Left ventricle myocardium inferior (tissue), 1 donor: ENCODE results near the gene CPLX4. TPM values are rescaled to one million over a fixed set of nuclear protein-coding genes. Genes with fewer than 3 reads are reported as not detected.
A peak's percentile ranks its signal among the peaks of the same experiment; 100 is the strongest.

Source experiments
- DNase-seq: peaks from one replicate; pipeline ENCODE4 v3.0.0-alpha.2; 2020
- H3K27ac ChIP-seq: fragments of 200-600 bp; replicated peaks from 2 replicates; pipeline ENCODE4 v1.8.0; 2021
- H3K27me3 ChIP-seq: fragments of 200-600 bp; 2 replicates; pipeline ENCODE4 v1.8.0; 2021; ENCODE audit warnings: low read depth
- H3K36me3 ChIP-seq: fragments of 200-600 bp; 2 replicates; pipeline ENCODE4 v1.8.0; 2021
- H3K4me1 ChIP-seq: fragments of 200-600 bp; 2 replicates; pipeline ENCODE4 v1.8.0; 2021
- H3K4me3 ChIP-seq: fragments of 200-600 bp; 2 replicates; pipeline ENCODE4 v1.8.0; 2021; ENCODE audit warnings: mild to moderate bottlenecking, moderate library complexity
- H3K9me3 ChIP-seq: fragments of 200-600 bp; replicated peaks from 2 replicates; pipeline ENCODE4 v1.8.0; 2021
- intact Hi-C: fragments of 100-400 bp; cut with micrococcal nuclease; formaldehyde crosslinking; loops from one replicate; pipeline ENCODE4 v1.11.0; 2022
- total RNA-seq: library from RNA; stranded (reverse); fragmentation: NEBNext Ultra II Directional; extraction: Animal tissue kit (Norgen Biotek cat#: 25700); gene quantifications from one replicate; pipeline ENCODE4 v1.2.1, GENCODE V29; 2021
- TF ChIP-seq, protein P1 (sequence below): fragments of 200-600 bp; IDR thresholded peaks from 2 replicates; pipeline ENCODE4 v1.8.0; 2021; ENCODE audit warnings: antibody characterized with exemption, mild to moderate bottlenecking, borderline replicate concordance
- donor health status: DM: no; HTN: yes; CAD: no; lungs with severe emphysema.

The CPLX4 gene
- total RNA-seq, 1 donor from 2014 or later, result not detected

GRCh38 chr18:59308248-59308937 is 10.1 kb downstream of the CPLX4 start:
- peak; percentile 77 for DNase-seq
- intact Hi-C loops, result loop anchor here (2.0 kb wide), 1 partner anchor 94 kb away; no protein-coding TSS in a partner anchor
- Histone ChIP-seq H3K27ac (no peak overlapping the region), H3K36me3 (no peaks in the 10 kb centered on the region), H3K4me1 (peaks cover 13% of the 10 kb centered on the region), H3K9me3 (no peaks in the 10 kb centered on the region), H3K4me3 (peak overlapping the region; percentile 58), H3K27me3 (peaks cover 91% of the 10 kb centered on the region)
- TF ChIP-seq, protein P1, sequence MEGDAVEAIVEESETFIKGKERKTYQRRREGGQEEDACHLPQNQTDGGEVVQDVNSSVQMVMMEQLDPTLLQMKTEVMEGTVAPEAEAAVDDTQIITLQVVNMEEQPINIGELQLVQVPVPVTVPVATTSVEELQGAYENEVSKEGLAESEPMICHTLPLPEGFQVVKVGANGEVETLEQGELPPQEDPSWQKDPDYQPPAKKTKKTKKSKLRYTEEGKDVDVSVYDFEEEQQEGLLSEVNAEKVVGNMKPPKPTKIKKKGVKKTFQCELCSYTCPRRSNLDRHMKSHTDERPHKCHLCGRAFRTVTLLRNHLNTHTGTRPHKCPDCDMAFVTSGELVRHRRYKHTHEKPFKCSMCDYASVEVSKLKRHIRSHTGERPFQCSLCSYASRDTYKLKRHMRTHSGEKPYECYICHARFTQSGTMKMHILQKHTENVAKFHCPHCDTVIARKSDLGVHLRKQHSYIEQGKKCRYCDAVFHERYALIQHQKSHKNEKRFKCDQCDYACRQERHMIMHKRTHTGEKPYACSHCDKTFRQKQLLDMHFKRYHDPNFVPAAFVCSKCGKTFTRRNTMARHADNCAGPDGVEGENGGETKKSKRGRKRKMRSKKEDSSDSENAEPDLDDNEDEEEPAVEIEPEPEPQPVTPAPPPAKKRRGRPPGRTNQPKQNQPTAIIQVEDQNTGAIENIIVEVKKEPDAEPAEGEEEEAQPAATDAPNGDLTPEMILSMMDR, result peak; percentile 85

DNA sequence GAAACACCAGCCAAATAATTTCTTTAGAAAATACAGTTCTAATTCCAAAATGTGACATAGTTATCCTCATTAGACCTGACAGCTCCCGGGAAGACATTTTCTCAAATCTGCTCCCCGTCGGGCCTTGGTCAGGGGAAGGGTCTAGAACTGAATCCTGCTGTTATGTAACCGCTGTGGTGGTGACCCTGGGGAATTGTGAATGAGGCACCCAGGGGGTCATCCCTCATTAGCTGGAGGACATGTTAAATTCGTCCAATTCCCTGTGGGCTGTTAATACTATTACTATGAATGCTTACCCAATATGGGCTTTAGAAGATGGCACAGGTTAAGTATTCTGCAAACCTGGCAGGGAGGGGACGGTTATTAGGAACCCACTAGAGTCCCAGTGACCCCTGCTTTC is 11.8 kb downstream of the CPLX4 start:
- DNase-seq, result no peak
- peaks cover 82% of the 10 kb centered on the region for H3K27me3 ChIP-seq

GRCh38 chr18:59305295-59305694 is 13.2 kb downstream of the CPLX4 start:
- no peak for DNase-seq

More for the DNA sequence above, 11.8 kb downstream of the CPLX4 start:
- no peak overlapping the region for H3K27ac ChIP-seq
- H3K4me1 ChIP-seq, result peaks cover 13% of the 10 kb centered on the region
- no peaks in the 10 kb centered on the region for H3K36me3 ChIP-seq
- intact Hi-C loops, result no loop called here
- no peaks in the 10 kb centered on the region for H3K9me3 ChIP-seq
- TF ChIP-seq, protein P1, result no peak
- H3K4me3 ChIP-seq, result no peak overlapping the region

DNA sequence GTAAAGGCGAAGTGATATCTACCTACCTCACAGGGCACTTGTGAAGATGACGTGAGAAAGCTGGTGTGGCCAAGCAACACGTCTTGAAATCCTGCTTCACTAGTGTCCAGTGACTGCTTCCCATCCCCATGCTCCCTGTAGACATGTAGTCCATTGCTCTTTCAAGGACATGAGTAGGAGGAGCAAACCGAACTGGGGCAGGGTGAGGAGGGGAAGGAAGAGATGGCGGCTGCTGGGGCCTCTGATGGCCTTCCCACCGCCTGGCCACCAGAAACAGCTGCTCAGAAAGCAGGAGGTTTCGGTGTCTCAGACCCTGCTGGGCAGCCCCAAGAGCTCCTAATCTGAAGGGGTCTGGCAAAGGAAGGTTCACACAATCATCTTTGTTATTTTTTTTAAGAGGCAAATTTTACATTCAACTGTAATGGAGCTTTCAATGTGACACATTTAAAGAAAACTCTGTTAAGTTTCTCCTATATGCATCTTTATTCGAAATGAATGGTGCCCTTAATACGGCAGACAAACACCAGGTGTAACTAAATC is 14.7 kb downstream of the CPLX4 start:
- H3K9me3 ChIP-seq, result no peaks in the 10 kb centered on the region
- no peak overlapping the region for H3K27ac ChIP-seq
- no peak overlapping the region for H3K4me3 ChIP-seq
- H3K36me3 ChIP-seq, result no peaks in the 10 kb centered on the region
- H3K27me3 ChIP-seq, result peaks cover 82% of the 10 kb centered on the region
- H3K4me1 ChIP-seq, result peaks cover 9% of the 10 kb centered on the region
- no peak for DNase-seq
- intact Hi-C loops, result no loop called here
- TF ChIP-seq, protein P1, result no peak

More at GRCh38 chr18:59305295-59305694, 13.2 kb downstream of the CPLX4 start:
- Histone ChIP-seq H3K4me1 (peaks cover 13% of the 10 kb centered on the region), H3K36me3 (no peaks in the 10 kb centered on the region), H3K4me3 (no peak overlapping the region), H3K9me3 (no peaks in the 10 kb centered on the region), H3K27me3 (peaks cover 82% of the 10 kb centered on the region), H3K27ac (no peak overlapping the region)
- intact Hi-C loops, result no loop called here
- TF ChIP-seq, protein P1, result no peak

GRCh38 chr18:59303006-59303405 is 15.4 kb downstream of the CPLX4 start:
- intact Hi-C loops, result no loop called here
- Histone ChIP-seq H3K9me3 (no peaks in the 10 kb centered on the region), H3K4me3 (no peak overlapping the region), H3K36me3 (no peaks in the 10 kb centered on the region), H3K27ac (no peak overlapping the region), H3K4me1 (peaks cover 2% of the 10 kb centered on the region), H3K27me3 (peaks cover 84% of the 10 kb centered on the region)
- TF ChIP-seq, protein P1, result no peak
- no peak for DNase-seq
